ENCODE data around the gene MTUS2. TPM values are rescaled to one million over a fixed set of nuclear protein-coding genes. Genes with fewer than 3 reads are reported as not detected.

The MTUS2 gene
- total RNA-seq, 1 donor from 2014 or later, result not detected

GRCh38 chr13:29449726-29450125 lies 629.6 kb downstream of the MTUS2 start:
- peaks cover 8% of the 10 kb centered on the region for H3K27me3 Mint-ChIP-seq (ENCODE audit: insufficient read depth)
- no peaks in the 10 kb centered on the region for H3K36me3 Mint-ChIP-seq (ENCODE audit: low read depth)
- no peaks in the 10 kb centered on the region for H3K4me1 Mint-ChIP-seq (ENCODE audit: low read depth)

GRCh38 chr13:29451976-29452375 lies 631.8 kb downstream of the MTUS2 start:
- DNase-seq (ENCODE audit: low spot score), result no peak
- no peaks in the 10 kb centered on the region for H3K9me3 Mint-ChIP-seq
- no peak overlapping the region for H3K27ac Mint-ChIP-seq
- no peaks in the 10 kb centered on the region for H3K4me1 Mint-ChIP-seq (ENCODE audit: low read depth)
- H3K27me3 Mint-ChIP-seq (ENCODE audit: insufficient read depth), result peaks cover 8% of the 10 kb centered on the region
- intact Hi-C loops (cut with micrococcal nuclease), result no loop called here
- no peaks in the 10 kb centered on the region for H3K36me3 Mint-ChIP-seq (ENCODE audit: low read depth)
- no peak overlapping the region for H3K4me3 Mint-ChIP-seq

More at GRCh38 chr13:29449726-29450125, 629.6 kb downstream of the MTUS2 start:
- no peaks in the 10 kb centered on the region for H3K9me3 Mint-ChIP-seq
- intact Hi-C loops (cut with micrococcal nuclease), result no loop called here
- no peak overlapping the region for H3K27ac Mint-ChIP-seq
- no peak overlapping the region for H3K4me3 Mint-ChIP-seq
- DNase-seq (ENCODE audit: low spot score), result no peak

GRCh38 chr13:29452773-29453616 lies 632.9 kb downstream of the MTUS2 start:
- H3K9me3 Mint-ChIP-seq, result no peaks in the 10 kb centered on the region
- no peak for DNase-seq (ENCODE audit: low spot score)
- no peaks in the 10 kb centered on the region for H3K36me3 Mint-ChIP-seq (ENCODE audit: low read depth)
- no peak overlapping the region for H3K4me3 Mint-ChIP-seq
- no peak overlapping the region for H3K27ac Mint-ChIP-seq
- intact Hi-C loops (cut with micrococcal nuclease), result no loop called here
- peaks cover 9% of the 10 kb centered on the region for H3K27me3 Mint-ChIP-seq (ENCODE audit: insufficient read depth)
- no peaks in the 10 kb centered on the region for H3K4me1 Mint-ChIP-seq (ENCODE audit: low read depth)

- H3K27me3 Mint-ChIP-seq (ENCODE audit: insufficient read depth), result peaks cover 9% of the 10 kb centered on the region
- no peak overlapping the region for H3K27ac Mint-ChIP-seq
- no peak overlapping the region for H3K4me3 Mint-ChIP-seq
- no peak for DNase-seq (ENCODE audit: low spot score)
- no peaks in the 10 kb centered on the region for H3K4me1 Mint-ChIP-seq (ENCODE audit: low read depth)
- no peaks in the 10 kb centered on the region for H3K36me3 Mint-ChIP-seq (ENCODE audit: low read depth)
- intact Hi-C loops (cut with micrococcal nuclease), result no loop called here
- no peaks in the 10 kb centered on the region for H3K9me3 Mint-ChIP-seq
Observed at GRCh38 chr13:29453617-29454011, 633.5 kb downstream of the MTUS2 start.

GRCh38 chr13:29454931-29455481 lies 634.9 kb downstream of the MTUS2 start:
- no peak for DNase-seq (ENCODE audit: low spot score)
- intact Hi-C loops (cut with micrococcal nuclease), result loop anchor here (5.0 kb wide), 1 partner anchor 252 kb away; no protein-coding TSS in a partner anchor
- H3K9me3 Mint-ChIP-seq, result no peaks in the 10 kb centered on the region
- H3K27me3 Mint-ChIP-seq (ENCODE audit: insufficient read depth), result peaks cover 14% of the 10 kb centered on the region
- no peak overlapping the region for H3K4me3 Mint-ChIP-seq
- no peaks in the 10 kb centered on the region for H3K36me3 Mint-ChIP-seq (ENCODE audit: low read depth)
- H3K27ac Mint-ChIP-seq, result no peak overlapping the region
- no peaks in the 10 kb centered on the region for H3K4me1 Mint-ChIP-seq (ENCODE audit: low read depth)

GRCh38 chr13:29456419-29456818 lies 636.3 kb downstream of the MTUS2 start:
- Mint-ChIP-seq H3K4me1 (ENCODE audit: low read depth) (no peaks in the 10 kb centered on the region), H3K27ac (no peak overlapping the region), H3K36me3 (ENCODE audit: low read depth) (no peaks in the 10 kb centered on the region), H3K27me3 (ENCODE audit: insufficient read depth) (peaks cover 9% of the 10 kb centered on the region), H3K4me3 (no peak overlapping the region), H3K9me3 (no peaks in the 10 kb centered on the region)
- DNase-seq (ENCODE audit: low spot score), result no peak
- intact Hi-C loops (cut with micrococcal nuclease), result loop anchor here (5.0 kb wide), 1 partner anchor 251 kb away; no protein-coding TSS in a partner anchor

GRCh38 chr13:29457299-29457698 lies 637.2 kb downstream of the MTUS2 start:
- no peak for DNase-seq (ENCODE audit: low spot score)
- Mint-ChIP-seq H3K27ac (no peak overlapping the region), H3K27me3 (ENCODE audit: insufficient read depth) (peaks cover 9% of the 10 kb centered on the region), H3K4me3 (no peak overlapping the region), H3K9me3 (no peaks in the 10 kb centered on the region), H3K4me1 (ENCODE audit: low read depth) (no peaks in the 10 kb centered on the region), H3K36me3 (ENCODE audit: low read depth) (no peaks in the 10 kb centered on the region)
- intact Hi-C loops (cut with micrococcal nuclease), result loop anchor here (5.0 kb wide), 1 partner anchor 250 kb away; no protein-coding TSS in a partner anchor

- H3K27ac Mint-ChIP-seq, result no peak overlapping the region
- H3K4me3 Mint-ChIP-seq, result no peak overlapping the region
- H3K36me3 Mint-ChIP-seq (ENCODE audit: low read depth), result no peaks in the 10 kb centered on the region
- no peaks in the 10 kb centered on the region for H3K4me1 Mint-ChIP-seq (ENCODE audit: low read depth)
- H3K9me3 Mint-ChIP-seq, result no peaks in the 10 kb centered on the region
- peaks cover 9% of the 10 kb centered on the region for H3K27me3 Mint-ChIP-seq (ENCODE audit: insufficient read depth)
- no peak for DNase-seq (ENCODE audit: low spot score)
- intact Hi-C loops (cut with micrococcal nuclease), result loop anchor here (5.0 kb wide), 1 partner anchor 249 kb away; no protein-coding TSS in a partner anchor
Observed at GRCh38 chr13:29458419-29458818, 638.3 kb downstream of the MTUS2 start.

GRCh38 chr13:29459813-29460355 lies 639.7 kb downstream of the MTUS2 start:
- no peaks in the 10 kb centered on the region for H3K4me1 Mint-ChIP-seq (ENCODE audit: low read depth)
- H3K27ac Mint-ChIP-seq, result no peak overlapping the region
- H3K4me3 Mint-ChIP-seq, result no peak overlapping the region
- H3K9me3 Mint-ChIP-seq, result no peaks in the 10 kb centered on the region
- intact Hi-C loops (cut with micrococcal nuclease), result loop anchor here (5.0 kb wide), 1 partner anchor 247 kb away; no protein-coding TSS in a partner anchor
- H3K36me3 Mint-ChIP-seq (ENCODE audit: low read depth), result no peaks in the 10 kb centered on the region
- peaks cover 7% of the 10 kb centered on the region for H3K27me3 Mint-ChIP-seq (ENCODE audit: insufficient read depth)
- DNase-seq (ENCODE audit: low spot score), result no peak

- Mint-ChIP-seq H3K4me1 (ENCODE audit: low read depth) (no peaks in the 10 kb centered on the region), H3K27ac (no peak overlapping the region), H3K36me3 (ENCODE audit: low read depth) (no peaks in the 10 kb centered on the region), H3K9me3 (no peaks in the 10 kb centered on the region), H3K4me3 (no peak overlapping the region), H3K27me3 (ENCODE audit: insufficient read depth) (peaks cover 7% of the 10 kb centered on the region)
- DNase-seq (ENCODE audit: low spot score), result no peak
- intact Hi-C loops (cut with micrococcal nuclease), result no loop called here
Observed at GRCh38 chr13:29464105-29464679, 644.1 kb downstream of the MTUS2 start.

- intact Hi-C loops (cut with micrococcal nuclease), result no loop called here
- peaks cover 4% of the 10 kb centered on the region for H3K27me3 Mint-ChIP-seq (ENCODE audit: insufficient read depth)
- DNase-seq (ENCODE audit: low spot score), result no peak
- no peaks in the 10 kb centered on the region for H3K4me1 Mint-ChIP-seq (ENCODE audit: low read depth)
- H3K9me3 Mint-ChIP-seq, result no peaks in the 10 kb centered on the region
- no peak overlapping the region for H3K27ac Mint-ChIP-seq
- no peak overlapping the region for H3K4me3 Mint-ChIP-seq
- H3K36me3 Mint-ChIP-seq (ENCODE audit: low read depth), result no peaks in the 10 kb centered on the region
Observed at GRCh38 chr13:29465741-29466293, 645.7 kb downstream of the MTUS2 start.

- intact Hi-C loops (cut with micrococcal nuclease), result no loop called here
- H3K27me3 Mint-ChIP-seq (ENCODE audit: insufficient read depth), result peaks cover 2% of the 10 kb centered on the region
Observed at GRCh38 chr13:29471551-29471950, 651.4 kb downstream of the MTUS2 start.

More at GRCh38 chr13:29471551-29471950, 651.4 kb downstream of the MTUS2 start:
- no peak overlapping the region for H3K27ac Mint-ChIP-seq
- no peaks in the 10 kb centered on the region for H3K9me3 Mint-ChIP-seq
- DNase-seq (ENCODE audit: low spot score), result no peak
- H3K36me3 Mint-ChIP-seq (ENCODE audit: low read depth), result no peaks in the 10 kb centered on the region
- H3K4me1 Mint-ChIP-seq (ENCODE audit: low read depth), result no peaks in the 10 kb centered on the region
- H3K4me3 Mint-ChIP-seq, result no peak overlapping the region
